T-helper 2 cell treated with Interferon-gamma antibody and Interleukin-4, amounts not matched to agents 5 μg/mL and 100 μg/mL, for 36 hours (primary cell): ENCODE measurements around the gene CCDC15.
"Not testable (repeated sequence)": the region's sequence is repeated elsewhere in the genome, so short reads cannot be mapped to it uniquely, and the experiment has no call there.

ENCODE experiments used
- DNase-seq: peaks from one replicate; pipeline ENCODE4 v3.0.0; 2021; ENCODE audit warnings: low spot score
- H3K27ac Mint-ChIP-seq: one replicate; pipeline ENCODE4 v1.8.0; 2021; ENCODE audit warnings: mild to moderate bottlenecking, mixed read lengths
- H3K27me3 Mint-ChIP-seq: one replicate; pipeline ENCODE4 v1.8.0; 2021; ENCODE audit warnings: low read depth, mixed read lengths
- H3K36me3 Mint-ChIP-seq: one replicate; pipeline ENCODE4 v1.8.0; 2021; ENCODE audit warnings: low read depth, mixed read lengths
- H3K4me1 Mint-ChIP-seq: one replicate; pipeline ENCODE4 v1.8.0; 2021; ENCODE audit warnings: low read depth, mixed read lengths
- H3K4me3 Mint-ChIP-seq: one replicate; pipeline ENCODE4 v1.8.0; 2022; ENCODE audit warnings: mild to moderate bottlenecking, moderate library complexity, mixed read lengths
- H3K9me3 Mint-ChIP-seq: one replicate; pipeline ENCODE4 v1.8.0; 2021; ENCODE audit warnings: mixed read lengths

CCDC15 gene

GRCh38 chr11:124951341-124951740, 2.7 kb upstream of the CCDC15 start:
- peaks cover 26% of the 10 kb centered on the region for H3K36me3 Mint-ChIP-seq
- H3K4me3 Mint-ChIP-seq = no peak overlapping the region
- peaks cover 18% of the 10 kb centered on the region for H3K9me3 Mint-ChIP-seq
- H3K4me1 Mint-ChIP-seq = peaks cover 12% of the 10 kb centered on the region
- H3K27me3 Mint-ChIP-seq = peaks cover 1% of the 10 kb centered on the region
- H3K27ac Mint-ChIP-seq = no peak overlapping the region
- DNase-seq = no peak

DNA sequence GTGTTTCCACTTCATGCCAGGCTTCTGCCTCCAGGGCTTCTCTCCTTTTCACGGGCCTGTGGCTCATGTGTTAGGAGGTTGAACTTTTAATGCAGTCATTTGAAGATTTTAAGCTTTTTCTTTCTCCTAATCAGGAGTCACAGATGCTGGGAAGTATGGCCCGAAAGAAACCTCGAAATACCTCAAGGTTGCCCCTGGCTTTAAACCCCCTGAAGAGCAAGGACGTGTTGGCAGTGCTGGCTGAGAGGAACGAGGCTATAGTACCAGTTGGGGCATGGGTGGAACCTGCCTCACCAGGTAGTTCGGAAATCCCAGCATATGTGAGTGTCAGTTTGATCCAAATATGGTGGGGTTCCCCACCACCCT, 571 bp downstream of the CCDC15 start:
- Mint-ChIP-seq H3K27me3 (no peaks in the 10 kb centered on the region), H3K27ac (no peak overlapping the region), H3K4me1 (peaks cover 16% of the 10 kb centered on the region), H3K9me3 (no peaks in the 10 kb centered on the region), H3K4me3 (no peak overlapping the region), H3K36me3 (peaks cover 13% of the 10 kb centered on the region)
- DNase-seq = no peak

DNA sequence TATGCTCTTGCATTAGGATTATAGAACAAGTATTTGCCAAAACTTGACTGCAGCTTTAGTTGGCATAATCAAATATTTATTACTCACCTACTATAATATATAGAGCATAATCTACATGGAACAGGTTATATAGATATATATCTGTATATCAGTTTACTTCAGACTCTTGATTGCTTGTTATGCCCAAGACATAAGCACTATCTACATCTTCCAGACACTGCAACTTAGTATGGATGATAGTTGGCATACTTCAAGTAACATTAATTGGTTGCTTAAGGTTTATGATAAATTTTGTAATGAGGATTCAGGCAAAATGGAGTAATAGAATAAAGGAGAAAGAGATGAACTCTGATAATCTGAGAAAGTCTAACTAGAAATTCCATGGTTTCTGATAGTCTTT, 1.0 kb downstream of the CCDC15 start:
- no peak for DNase-seq
- Mint-ChIP-seq H3K9me3 (no peaks in the 10 kb centered on the region), H3K4me1 (peaks cover 13% of the 10 kb centered on the region), H3K27me3 (no peaks in the 10 kb centered on the region), H3K27ac (no peak overlapping the region), H3K36me3 (peaks cover 13% of the 10 kb centered on the region), H3K4me3 (no peak overlapping the region)

DNA sequence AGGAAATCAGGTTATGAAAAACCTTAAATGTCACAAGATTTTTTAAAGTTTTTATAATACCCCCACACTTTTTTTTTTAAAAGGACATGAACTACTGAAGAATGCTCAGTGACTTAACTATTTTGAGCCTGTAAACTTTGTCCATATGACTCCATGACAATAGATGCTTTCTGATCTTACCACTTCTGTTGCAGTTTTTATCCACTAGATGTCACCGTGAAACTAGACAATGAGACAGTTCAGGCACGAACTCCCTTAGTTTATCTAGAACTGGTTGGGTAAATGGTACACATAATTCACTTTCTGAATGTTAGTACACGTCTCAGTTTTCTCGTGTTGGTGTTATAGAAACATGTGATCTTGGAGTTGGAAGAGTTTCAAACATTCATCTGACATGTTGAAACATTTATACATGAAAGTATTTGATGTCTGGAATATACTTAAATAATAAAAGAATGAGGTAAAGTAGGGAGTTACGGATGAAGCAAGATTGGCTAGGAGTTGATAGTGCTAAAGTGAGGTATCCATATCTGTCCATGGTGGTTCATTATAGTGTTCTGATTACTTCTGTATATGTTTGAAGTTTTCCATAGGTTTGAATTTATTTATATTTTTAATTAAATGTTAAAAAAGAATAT, 8.1 kb downstream of the CCDC15 start:
- H3K4me1 Mint-ChIP-seq = peaks cover 9% of the 10 kb centered on the region
- no peak overlapping the region for H3K4me3 Mint-ChIP-seq
- peak; percentile 18 for DNase-seq
- no peaks in the 10 kb centered on the region for H3K27me3 Mint-ChIP-seq
- H3K9me3 Mint-ChIP-seq = no peaks in the 10 kb centered on the region
- no peak overlapping the region for H3K27ac Mint-ChIP-seq
- H3K36me3 Mint-ChIP-seq = peaks cover 19% of the 10 kb centered on the region

DNA sequence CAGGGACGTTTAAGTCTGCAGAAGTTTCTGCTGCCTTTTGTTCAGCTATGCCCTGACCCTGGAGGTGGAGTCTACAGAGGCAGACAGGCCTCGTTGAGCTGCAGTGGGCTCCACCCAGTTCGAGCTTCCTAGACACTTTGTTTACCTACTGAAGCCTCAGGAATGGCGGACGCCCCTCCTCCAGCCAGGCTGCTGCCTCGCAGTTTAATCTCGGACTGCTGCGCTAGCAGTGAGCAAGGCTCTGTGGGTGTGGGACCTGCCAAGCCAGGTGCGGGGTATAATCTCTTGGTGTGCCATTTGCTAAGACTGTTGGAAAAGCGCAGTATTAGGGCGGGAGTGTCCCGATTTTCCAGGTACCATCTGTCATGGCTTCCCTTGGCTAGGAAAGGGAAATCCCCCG, 14.2 kb downstream of the CCDC15 start:
- H3K36me3 Mint-ChIP-seq = peaks cover 16% of the 10 kb centered on the region
- H3K4me3 Mint-ChIP-seq, H3K4me1 Mint-ChIP-seq: not testable (repeated sequence)

GRCh38 chr11:124970925-124971324, 16.9 kb downstream of the CCDC15 start:
- DNase-seq = no peak

More for the DNA sequence above, 14.2 kb downstream of the CCDC15 start:
- not testable (repeated sequence) for DNase-seq, H3K27ac Mint-ChIP-seq, H3K9me3 Mint-ChIP-seq, H3K27me3 Mint-ChIP-seq

DNA sequence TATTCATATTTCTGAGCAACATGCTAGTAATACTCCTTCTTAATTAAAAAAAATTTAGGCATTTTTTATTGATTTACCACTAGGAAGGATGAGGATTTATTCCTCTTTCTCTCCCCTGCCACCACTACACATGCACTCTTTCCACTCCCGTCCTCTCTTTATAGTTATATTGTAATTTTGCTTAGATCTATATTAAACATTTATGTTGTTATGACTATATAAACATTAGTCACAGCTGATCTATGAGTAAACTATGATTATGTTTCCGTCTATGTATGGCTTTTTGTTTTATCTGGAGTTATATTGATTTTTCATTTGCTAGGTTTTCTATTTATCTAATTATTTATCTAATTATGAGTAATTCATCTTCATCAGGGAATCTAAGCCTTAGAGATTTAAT, 17.8 kb downstream of the CCDC15 start:
- Mint-ChIP-seq H3K4me1 (peaks cover 2% of the 10 kb centered on the region), H3K27me3 (no peaks in the 10 kb centered on the region)

More at GRCh38 chr11:124970925-124971324, 16.9 kb downstream of the CCDC15 start:
- Mint-ChIP-seq H3K9me3 (no peaks in the 10 kb centered on the region), H3K36me3 (peaks cover 2% of the 10 kb centered on the region), H3K4me1 (peaks cover under 1% of the 10 kb centered on the region), H3K27ac (no peak overlapping the region), H3K4me3 (no peak overlapping the region), H3K27me3 (no peaks in the 10 kb centered on the region)

DNA sequence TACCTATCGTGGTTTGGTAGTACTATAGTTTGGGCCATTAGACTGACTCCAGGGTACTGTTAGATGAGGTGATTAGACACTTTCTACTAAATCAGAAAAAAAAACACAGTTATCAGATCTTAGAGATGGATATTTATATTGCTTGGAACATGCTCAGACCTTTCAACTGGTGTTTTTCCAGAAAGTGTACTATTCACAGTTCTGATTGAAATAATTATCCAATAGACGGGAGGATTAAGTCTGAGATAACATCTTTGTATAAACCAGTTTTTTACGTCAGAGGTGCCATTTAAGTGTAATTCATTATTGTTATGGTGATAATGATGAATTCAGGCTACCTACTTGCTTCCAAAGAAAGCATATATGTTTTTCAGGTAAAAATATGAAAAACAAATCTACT, 22.5 kb downstream of the CCDC15 start:
- Mint-ChIP-seq H3K27ac (no peak overlapping the region), H3K9me3 (peaks cover 27% of the 10 kb centered on the region), H3K4me3 (no peak overlapping the region), H3K27me3 (no peaks in the 10 kb centered on the region), H3K4me1 (peaks cover 2% of the 10 kb centered on the region), H3K36me3 (peaks cover 40% of the 10 kb centered on the region)
- no peak for DNase-seq

More for the DNA sequence above, 17.8 kb downstream of the CCDC15 start:
- H3K27ac Mint-ChIP-seq = no peak overlapping the region
- H3K36me3 Mint-ChIP-seq = peaks cover 5% of the 10 kb centered on the region
- DNase-seq = no peak
- H3K9me3 Mint-ChIP-seq = no peaks in the 10 kb centered on the region
- no peak overlapping the region for H3K4me3 Mint-ChIP-seq

DNA sequence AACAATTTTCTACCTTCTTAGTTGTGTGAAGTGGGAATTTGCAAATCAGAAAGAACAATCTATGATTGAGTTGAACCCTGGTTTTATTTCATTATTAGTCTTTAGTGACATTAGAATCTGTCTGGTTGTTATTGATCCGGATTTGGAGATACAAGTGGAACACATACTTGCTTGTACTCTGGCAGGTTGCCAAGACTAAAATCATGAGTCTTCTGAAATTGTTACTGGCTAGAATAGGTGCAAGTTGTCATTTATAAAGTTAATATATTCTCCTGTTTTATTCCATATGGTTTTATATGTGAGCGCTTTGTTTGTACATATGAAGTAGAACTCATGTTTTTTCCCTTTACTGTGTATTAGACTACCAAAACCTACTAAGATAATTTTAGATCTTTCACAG, 23.0 kb downstream of the CCDC15 start:
- H3K27ac Mint-ChIP-seq = no peak overlapping the region
- H3K4me3 Mint-ChIP-seq = no peak overlapping the region
- peaks cover 31% of the 10 kb centered on the region for H3K9me3 Mint-ChIP-seq
- no peaks in the 10 kb centered on the region for H3K27me3 Mint-ChIP-seq
- H3K4me1 Mint-ChIP-seq = peaks cover 2% of the 10 kb centered on the region
- peaks cover 45% of the 10 kb centered on the region for H3K36me3 Mint-ChIP-seq
- no peak for DNase-seq

GRCh38 chr11:124978316-124978715, 24.3 kb downstream of the CCDC15 start:
- DNase-seq = no peak
- peaks cover 44% of the 10 kb centered on the region for H3K9me3 Mint-ChIP-seq
- H3K4me1 Mint-ChIP-seq = peaks cover 2% of the 10 kb centered on the region
- no peaks in the 10 kb centered on the region for H3K27me3 Mint-ChIP-seq
- H3K27ac Mint-ChIP-seq = no peak overlapping the region
- no peak overlapping the region for H3K4me3 Mint-ChIP-seq
- peaks cover 58% of the 10 kb centered on the region for H3K36me3 Mint-ChIP-seq

- H3K4me1 Mint-ChIP-seq = no peaks in the 10 kb centered on the region
- H3K4me3 Mint-ChIP-seq = no peak overlapping the region
- no peak overlapping the region for H3K27ac Mint-ChIP-seq
- peaks cover 67% of the 10 kb centered on the region for H3K36me3 Mint-ChIP-seq
- DNase-seq = no peak
- H3K27me3 Mint-ChIP-seq = no peaks in the 10 kb centered on the region
- H3K9me3 Mint-ChIP-seq = peaks cover 44% of the 10 kb centered on the region
Observed at GRCh38 chr11:124982043-124982442, 28.0 kb downstream of the CCDC15 start.

DNA sequence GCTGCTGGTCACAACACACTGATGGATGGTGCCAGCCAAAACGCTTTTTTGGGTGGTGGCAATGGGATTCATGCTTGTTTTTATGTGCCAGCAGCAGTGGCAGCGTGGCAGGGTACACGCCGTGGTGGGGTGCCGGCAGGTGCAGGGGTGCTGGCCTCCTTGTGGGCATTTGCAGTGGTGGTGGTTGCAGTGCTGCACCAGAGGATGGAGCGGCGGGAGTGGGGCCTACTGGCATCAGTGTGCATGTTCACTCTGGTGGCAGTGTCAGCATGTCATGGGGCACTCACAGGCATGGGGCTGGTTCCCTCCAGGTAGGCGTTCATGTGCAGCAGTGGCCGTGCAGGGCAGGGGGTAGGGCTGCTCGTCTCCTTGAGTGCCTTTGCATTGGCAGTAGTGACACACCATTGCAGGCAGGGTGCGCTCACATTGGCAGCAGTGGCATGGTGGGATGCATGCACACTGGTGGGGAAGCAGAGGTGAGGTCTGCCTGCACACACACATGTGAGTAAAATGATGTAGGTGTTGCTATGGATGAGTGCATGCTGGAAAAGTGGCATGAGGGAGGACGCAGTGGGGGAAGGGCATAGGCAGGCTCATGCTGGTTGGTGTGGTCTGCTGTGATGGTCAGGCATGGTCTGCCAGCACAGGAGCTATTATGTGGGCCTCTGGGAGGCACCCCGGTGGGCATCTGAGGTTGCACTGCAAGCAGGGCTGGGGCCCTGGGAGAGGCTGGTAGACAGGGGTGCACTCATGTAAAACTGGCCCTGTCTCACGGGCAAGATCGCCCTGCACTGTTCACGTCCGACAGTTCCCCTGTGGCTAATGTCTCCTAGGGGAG, 29.9 kb downstream of the CCDC15 start:
- Mint-ChIP-seq H3K4me3 (no peak overlapping the region), H3K27me3 (no peaks in the 10 kb centered on the region), H3K36me3 (peaks cover 64% of the 10 kb centered on the region), H3K9me3 (peaks cover 40% of the 10 kb centered on the region), H3K4me1 (no peaks in the 10 kb centered on the region), H3K27ac (no peak overlapping the region)
- no peak for DNase-seq

- no peaks in the 10 kb centered on the region for H3K4me1 Mint-ChIP-seq
- peaks cover 63% of the 10 kb centered on the region for H3K36me3 Mint-ChIP-seq
- H3K27me3 Mint-ChIP-seq = no peaks in the 10 kb centered on the region
- no peak overlapping the region for H3K27ac Mint-ChIP-seq
- H3K9me3 Mint-ChIP-seq = peaks cover 34% of the 10 kb centered on the region
- no peak overlapping the region for H3K4me3 Mint-ChIP-seq
- no peak for DNase-seq
Observed at GRCh38 chr11:124984512-124984854, 30.5 kb downstream of the CCDC15 start.

DNA sequence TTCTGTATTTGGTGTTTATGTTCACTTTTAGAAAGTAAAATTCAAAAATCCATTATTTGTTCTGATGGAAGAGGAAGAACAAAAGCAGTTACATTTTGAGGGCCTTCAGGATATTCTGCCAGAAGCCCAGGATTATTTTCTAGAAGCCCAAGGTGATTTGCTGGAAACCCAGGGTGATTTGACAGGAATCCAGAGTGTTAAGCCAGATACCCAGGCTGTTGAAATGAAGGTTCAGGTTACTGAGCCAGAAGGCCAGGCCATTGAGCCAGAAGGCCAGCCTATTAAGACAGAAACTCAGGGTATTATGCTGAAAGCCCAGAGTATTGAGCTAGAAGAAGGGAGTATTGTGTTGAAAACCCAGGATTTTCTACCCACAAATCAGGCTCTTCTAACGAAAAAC, 33.1 kb downstream of the CCDC15 start:
- Mint-ChIP-seq H3K27ac (no peak overlapping the region), H3K36me3 (peaks cover 47% of the 10 kb centered on the region), H3K9me3 (peaks cover 12% of the 10 kb centered on the region), H3K4me3 (no peak overlapping the region), H3K27me3 (no peaks in the 10 kb centered on the region), H3K4me1 (no peaks in the 10 kb centered on the region)
- no peak for DNase-seq
